GM18505 (cell line): ENCODE results near the gene ATE1.

Experiments used
- ATAC-seq: cut with Tn5 transposase; IDR thresholded peaks from one replicate; pipeline ENCODE4 v1.9.1; 2021; ENCODE audit not compliant: unreplicated experiment
- POLR2A ChIP-seq: IDR thresholded peaks from 4 replicates; pipeline ENCODE4 v1.6.1; 2011; ENCODE audit warnings: borderline replicate concordance; ENCODE audit not compliant: insufficient read depth, insufficient read length; ENCODE audit errors: extremely low read depth

Gene ATE1

GRCh38 chr10:121797490-121797889, 130.3 kb downstream of the ATE1 start:
- TF ChIP-seq POLR2A: no peak
- no peak for ATAC-seq

- no peak for TF ChIP-seq POLR2A
- ATAC-seq: no peak
Measured at GRCh38 chr10:121796342-121796741, 131.5 kb downstream of the ATE1 start.

DNA sequence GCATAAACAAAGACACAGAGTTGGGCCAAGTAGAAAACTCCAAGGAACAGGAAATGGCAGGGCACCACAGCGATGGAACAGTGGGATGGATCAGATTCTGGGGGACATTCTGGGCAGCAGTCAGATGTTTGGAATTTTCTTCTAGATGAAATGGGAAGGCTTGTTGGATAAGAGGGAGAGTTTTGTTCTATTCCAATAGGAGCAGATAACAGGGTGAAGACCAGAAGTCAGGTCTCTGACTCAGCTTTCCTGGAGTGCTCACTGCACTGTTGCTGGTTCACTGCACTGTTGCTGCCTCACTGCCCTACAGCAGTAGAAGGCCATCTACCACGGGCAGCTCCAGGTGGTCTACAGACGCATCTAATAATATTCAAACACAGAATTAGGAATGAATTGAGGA, 135.6 kb downstream of the ATE1 start:
- TF ChIP-seq POLR2A: no peak

GRCh38 chr10:121791761-121792160, 136.1 kb downstream of the ATE1 start:
- TF ChIP-seq POLR2A: no peak
- ATAC-seq: no peak

More for the DNA sequence above, 135.6 kb downstream of the ATE1 start:
- no peak for ATAC-seq

GRCh38 chr10:121788717-121789116, 139.1 kb downstream of the ATE1 start:
- ATAC-seq: no peak
- TF ChIP-seq POLR2A: no peak

GRCh38 chr10:121788115-121788514, 139.7 kb downstream of the ATE1 start:
- no peak for ATAC-seq
- TF ChIP-seq POLR2A: no peak

- no peak for ATAC-seq
Measured at GRCh38 chr10:121787169-121787568, 140.7 kb downstream of the ATE1 start.

GRCh38 chr10:121783782-121784372, 144.0 kb downstream of the ATE1 start:
- ATAC-seq: no peak
- TF ChIP-seq POLR2A: no peak

More at GRCh38 chr10:121787169-121787568, 140.7 kb downstream of the ATE1 start:
- TF ChIP-seq POLR2A: no peak

DNA sequence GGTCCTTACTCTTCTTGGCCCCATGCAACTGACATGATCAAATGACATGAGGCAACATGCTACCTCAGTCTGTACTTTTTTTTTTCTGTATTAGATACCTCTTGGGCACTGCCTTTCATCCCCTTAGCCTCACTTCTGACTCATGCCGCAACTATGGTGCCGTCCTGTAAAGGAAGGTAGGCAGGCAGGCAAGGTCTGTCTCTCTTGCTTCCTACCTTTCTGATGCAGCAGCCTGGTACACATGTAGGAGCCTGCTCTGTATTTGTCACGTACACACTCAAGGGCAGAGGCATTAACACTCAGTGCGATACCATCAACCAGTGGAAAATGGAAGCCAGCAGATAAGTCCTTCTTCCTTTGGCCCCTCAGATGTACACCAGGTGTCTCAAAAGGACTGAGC, 146.7 kb downstream of the ATE1 start:
- TF ChIP-seq POLR2A: no peak
- no peak for ATAC-seq

- ATAC-seq: no peak
- no peak for TF ChIP-seq POLR2A
Measured at GRCh38 chr10:121774813-121775212, 153.0 kb downstream of the ATE1 start.

DNA sequence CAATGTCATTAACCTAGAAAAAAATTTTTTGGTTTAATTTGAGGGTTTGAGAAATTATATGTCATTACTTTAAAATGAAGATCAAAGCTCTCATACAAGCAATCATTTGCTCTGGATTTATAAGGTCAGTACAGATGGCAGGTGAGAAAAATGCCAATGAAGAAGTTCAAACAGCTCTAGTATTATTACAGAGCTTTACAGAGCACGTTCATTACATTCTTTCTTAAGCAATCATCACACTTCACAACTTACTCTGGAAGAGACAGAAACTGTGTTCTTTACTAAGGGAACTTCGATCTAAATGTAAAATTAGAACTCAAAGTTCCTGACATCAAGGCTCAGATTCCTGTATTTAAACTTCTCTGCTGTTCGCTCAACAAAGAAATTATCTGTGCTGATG, 153.4 kb downstream of the ATE1 start:
- ATAC-seq: no peak
- no peak for TF ChIP-seq POLR2A

DNA sequence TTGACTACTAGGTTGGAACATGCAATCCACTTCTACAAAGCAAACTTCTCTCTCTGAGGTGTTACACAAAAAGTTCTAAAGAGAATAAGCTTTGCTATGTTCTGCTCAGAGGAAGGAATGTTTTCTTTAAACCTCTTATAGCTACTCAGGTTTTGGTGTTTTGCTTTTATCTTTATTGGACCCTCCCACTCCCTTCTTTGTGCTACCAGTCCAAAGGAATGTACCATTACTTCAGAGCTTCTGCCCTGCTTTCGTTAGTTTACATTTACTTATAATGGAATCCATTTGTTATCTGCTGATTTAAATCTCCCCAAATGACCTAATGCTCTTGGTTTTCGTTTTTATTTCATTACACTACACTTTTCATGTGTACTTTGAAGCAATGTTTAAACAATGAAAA, 154.9 kb downstream of the ATE1 start:
- ATAC-seq: no peak
- no peak for TF ChIP-seq POLR2A

- ATAC-seq: no peak
- no peak for TF ChIP-seq POLR2A
Measured at GRCh38 chr10:121772406-121772805, 155.4 kb downstream of the ATE1 start.

- no peak for TF ChIP-seq POLR2A
- ATAC-seq: no peak
Measured at GRCh38 chr10:121771966-121772365, 155.9 kb downstream of the ATE1 start.

GRCh38 chr10:121766426-121766825, 161.4 kb downstream of the ATE1 start:
- ATAC-seq: no peak
- TF ChIP-seq POLR2A: no peak

GRCh38 chr10:121765204-121765603, 162.6 kb downstream of the ATE1 start:
- no peak for ATAC-seq
- no peak for TF ChIP-seq POLR2A
